Bronchial epithelial cell (primary cell): Measurements from ENCODE around the gene CLC. TPM values are rescaled to one million over a fixed set of nuclear protein-coding genes. Genes with fewer than 3 reads are reported as not detected.
"Not testable (repeated sequence)": the region's sequence is repeated elsewhere in the genome, so short reads cannot be mapped to it uniquely, and the experiment has no call there.

Experiments used
- DNase-seq: peaks from one replicate; pipeline ENCODE4 v3.0.0-alpha.2; 2010; ENCODE audit warnings: low read depth
- FAIRE-seq: peaks from 2 replicates; lab custom pipeline; 2011; peaks lifted over from hg19 to GRCh38; lab: Jason Lieb, UNC
- H3K27me3 ChIP-seq: 2 replicates; pipeline ENCODE4 v1.5.1; 2011; ENCODE audit warnings: low read length; ENCODE audit not compliant: control insufficient read depth, insufficient read depth
- H3K36me3 ChIP-seq: 2 replicates; pipeline ENCODE4 v1.5.1; 2011; ENCODE audit warnings: low read length; ENCODE audit not compliant: control insufficient read depth, insufficient read depth
- H3K4me3 ChIP-seq: 2 replicates; pipeline ENCODE4 v1.5.1; 2011; ENCODE audit warnings: mild to moderate bottlenecking, low read depth, low read length, control low read depth
- total RNA-seq: library from RNA; depleted of rRNA; stranded (reverse); fragments of >200 nt; gene quantifications from 2 replicates; pipeline ENCODE4 v1.2.1, GENCODE V29; 2014
- TF ChIP-seq, protein P1 (sequence below): IDR thresholded peaks from 2 replicates; pipeline ENCODE4 v1.5.1; 2011; ENCODE audit warnings: mild to moderate bottlenecking, moderate library complexity, low read length, control low read depth, inconsistent platforms; ENCODE audit not compliant: insufficient read depth, severe bottlenecking

CLC gene
- total RNA-seq, 1 donor from 2014 or later: not detected

DNA sequence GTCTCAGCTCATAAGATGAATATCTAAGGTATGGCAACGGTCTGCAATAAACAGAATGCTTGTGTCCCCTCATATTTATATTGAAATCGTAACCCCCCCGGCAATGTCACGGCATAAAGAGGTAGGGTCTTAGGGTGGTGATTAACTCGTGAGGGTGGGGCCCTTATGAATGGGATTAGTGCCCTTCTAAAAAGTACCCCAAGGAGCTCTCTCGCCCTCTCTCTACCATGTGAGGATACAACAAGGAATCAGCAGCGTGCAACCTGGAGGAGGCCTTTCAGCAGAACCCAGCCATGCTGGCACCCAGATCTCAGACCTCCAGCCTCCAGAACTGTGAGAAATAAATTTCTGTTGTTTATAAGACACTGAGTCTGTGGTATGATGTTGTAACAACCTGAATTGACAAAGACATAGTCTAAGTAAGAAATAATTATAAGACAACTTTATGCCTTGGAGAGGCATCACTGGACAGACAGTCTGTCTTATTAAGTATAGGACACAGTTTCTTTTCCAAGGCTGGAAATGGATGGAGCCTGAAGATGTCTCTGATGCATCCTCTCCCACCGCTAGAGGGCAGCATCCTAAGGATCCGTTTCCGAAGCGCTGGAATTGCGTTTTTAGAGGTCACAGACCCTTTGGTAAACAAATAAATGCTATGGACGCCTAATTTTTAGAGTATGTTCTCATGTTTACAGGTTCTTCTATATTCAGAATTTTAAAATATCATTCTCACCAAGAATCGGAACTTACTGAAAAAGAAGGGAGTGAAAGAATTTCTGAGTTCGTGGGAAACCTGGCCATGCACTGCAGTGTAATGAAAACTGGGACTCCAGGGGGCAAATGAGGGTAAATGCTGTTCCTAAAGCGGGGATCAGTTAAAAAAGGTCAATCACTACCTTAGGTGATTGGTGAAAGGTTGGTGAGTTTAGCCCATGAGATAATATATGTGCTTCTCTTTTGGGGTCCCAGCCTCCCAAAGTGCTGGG is 27.6 kb upstream of the CLC start:
- DNase-seq (peak; percentile 31), FAIRE-seq (no peak)
- TF ChIP-seq, protein P1, sequence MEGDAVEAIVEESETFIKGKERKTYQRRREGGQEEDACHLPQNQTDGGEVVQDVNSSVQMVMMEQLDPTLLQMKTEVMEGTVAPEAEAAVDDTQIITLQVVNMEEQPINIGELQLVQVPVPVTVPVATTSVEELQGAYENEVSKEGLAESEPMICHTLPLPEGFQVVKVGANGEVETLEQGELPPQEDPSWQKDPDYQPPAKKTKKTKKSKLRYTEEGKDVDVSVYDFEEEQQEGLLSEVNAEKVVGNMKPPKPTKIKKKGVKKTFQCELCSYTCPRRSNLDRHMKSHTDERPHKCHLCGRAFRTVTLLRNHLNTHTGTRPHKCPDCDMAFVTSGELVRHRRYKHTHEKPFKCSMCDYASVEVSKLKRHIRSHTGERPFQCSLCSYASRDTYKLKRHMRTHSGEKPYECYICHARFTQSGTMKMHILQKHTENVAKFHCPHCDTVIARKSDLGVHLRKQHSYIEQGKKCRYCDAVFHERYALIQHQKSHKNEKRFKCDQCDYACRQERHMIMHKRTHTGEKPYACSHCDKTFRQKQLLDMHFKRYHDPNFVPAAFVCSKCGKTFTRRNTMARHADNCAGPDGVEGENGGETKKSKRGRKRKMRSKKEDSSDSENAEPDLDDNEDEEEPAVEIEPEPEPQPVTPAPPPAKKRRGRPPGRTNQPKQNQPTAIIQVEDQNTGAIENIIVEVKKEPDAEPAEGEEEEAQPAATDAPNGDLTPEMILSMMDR: peak; percentile 74
- Histone ChIP-seq H3K4me3 (no peak overlapping the region), H3K36me3 (no peaks in the 10 kb centered on the region), H3K27me3 (no peaks in the 10 kb centered on the region)

DNA sequence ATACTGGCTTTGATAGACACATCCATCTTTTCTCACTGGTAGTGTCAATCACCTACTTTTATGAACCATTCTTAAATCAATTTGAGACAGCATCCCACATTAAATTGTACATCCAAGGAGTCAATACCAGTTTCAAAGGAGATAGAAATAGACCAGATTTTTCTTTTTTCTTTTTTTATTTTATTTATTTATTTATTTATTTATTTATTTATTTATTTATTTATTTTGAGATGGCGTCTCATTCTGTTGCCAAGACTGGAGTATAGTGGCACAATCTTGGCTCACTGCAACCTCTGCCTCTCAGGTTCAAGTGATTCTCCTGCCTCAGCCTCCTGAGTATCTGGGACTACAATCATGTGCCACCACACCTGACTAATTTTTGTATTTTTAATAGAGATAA is 24.0 kb upstream of the CLC start:
- FAIRE-seq, H3K4me3 ChIP-seq, H3K36me3 ChIP-seq, DNase-seq, H3K27me3 ChIP-seq: not testable (repeated sequence)

- TF ChIP-seq, protein P1: no peak
- no peak overlapping the region for H3K4me3 ChIP-seq
- FAIRE-seq (peak; percentile 18), DNase-seq (peak; percentile 30)
- H3K27me3 ChIP-seq: no peaks in the 10 kb centered on the region
- no peaks in the 10 kb centered on the region for H3K36me3 ChIP-seq
Measured at GRCh38 chr19:39759457-39760184, 21.8 kb upstream of the CLC start.

DNA sequence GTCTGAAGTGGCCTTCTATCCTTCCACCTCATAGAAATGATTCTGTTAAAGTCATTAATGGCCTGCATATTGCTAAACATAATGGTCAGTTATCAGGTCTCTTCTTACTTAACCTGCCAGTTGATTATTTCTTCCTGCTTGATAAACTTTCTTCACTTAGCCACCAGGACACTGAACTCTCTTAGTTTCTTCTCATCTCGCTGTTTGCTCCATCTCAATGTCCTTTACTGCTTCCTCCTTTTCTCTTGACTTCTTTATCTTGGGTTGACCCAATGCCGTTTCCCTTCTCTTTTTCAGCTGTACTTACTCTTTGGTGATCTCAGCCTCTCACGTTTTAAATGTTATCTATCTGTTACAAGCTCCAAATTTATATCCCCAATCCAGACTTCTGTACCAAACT is 17.1 kb upstream of the CLC start:
- no peaks in the 10 kb centered on the region for H3K27me3 ChIP-seq
- H3K36me3 ChIP-seq: no peaks in the 10 kb centered on the region
- TF ChIP-seq, protein P1: no peak
- FAIRE-seq (no peak), DNase-seq (no peak)
- H3K4me3 ChIP-seq: no peak overlapping the region

GRCh38 chr19:39754544-39754943 is 16.7 kb upstream of the CLC start:
- Histone ChIP-seq H3K4me3 (no peak overlapping the region), H3K36me3 (no peaks in the 10 kb centered on the region), H3K27me3 (no peaks in the 10 kb centered on the region)
- TF ChIP-seq, protein P1: no peak
- DNase-seq (no peak), FAIRE-seq (no peak)

DNA sequence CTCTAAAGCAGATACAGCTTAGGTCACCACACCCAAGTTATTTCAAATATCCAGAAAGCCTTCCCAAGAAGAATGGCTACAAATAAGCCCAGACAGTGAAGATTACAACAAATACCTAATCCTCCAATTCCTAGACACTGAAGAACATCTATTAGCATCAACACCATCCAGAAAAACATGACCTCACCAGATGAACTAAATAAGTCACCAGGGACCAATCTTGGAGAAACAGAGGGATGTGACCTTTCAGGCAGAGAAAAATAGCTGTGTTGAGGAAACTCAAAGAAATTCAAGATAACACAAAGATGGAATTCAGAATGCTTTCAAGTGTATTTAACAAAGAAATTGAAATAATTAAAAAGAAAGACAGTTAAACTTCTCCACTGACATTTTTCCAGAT is 15.0 kb upstream of the CLC start:
- TF ChIP-seq, protein P1: no peak
- no peaks in the 10 kb centered on the region for H3K36me3 ChIP-seq
- no peaks in the 10 kb centered on the region for H3K27me3 ChIP-seq
- no peak for DNase-seq
- no peak overlapping the region for H3K4me3 ChIP-seq
- FAIRE-seq: no peak
